Right ventricle myocardium inferior (tissue), 1 donor: ENCODE measurements around the gene SNRPA. TPM values are rescaled to one million over a fixed set of nuclear protein-coding genes. Genes with fewer than 3 reads are reported as not detected.
A peak's percentile ranks its signal among the peaks of the same experiment; 100 is the strongest.
"Not testable (repeated sequence)": the region's sequence is repeated elsewhere in the genome, so short reads cannot be mapped to it uniquely, and the experiment has no call there.

Source experiments
- ATAC-seq: fragments of 200-7000 bp; cut with Tn5 transposase; one replicate; pipeline ENCODE4 v1.9.1; 2020; ENCODE audit warnings: mild to moderate bottlenecking, moderate library complexity
- DNase-seq: peaks from one replicate; pipeline ENCODE4 v3.0.0; 2021; ENCODE audit errors: missing footprints
- intact Hi-C: fragments of 100-400 bp; cut with DNase I; formaldehyde crosslinking; loops from one replicate; pipeline ENCODE4 v1.11.0; 2022
- total RNA-seq: library from RNA; stranded (reverse); fragmentation: NEBNext Ultra II Directional; extraction: Animal tissue kit (Norgen Biotek cat#: 25700); gene quantifications from one replicate; pipeline ENCODE4 v1.2.1, GENCODE V29; 2021
- donor health status: DM: no; HTN: yes; CAD: no; lungs with severe emphysema.

SNRPA gene
- total RNA-seq, 1 donor from 2014 or later, result 32.4 TPM

GRCh38 chr19:40717880-40718773 is 32.9 kb upstream of the SNRPA start:
- DNase-seq (peak; percentile 74), ATAC-seq (no peak)
- intact Hi-C loops, result loop anchor here (2.0 to 10.0 kb wide), 4 partner anchors 33 to 293 kb away; partner anchors contain the start of genes ACTMAP, EGLN2, LTBP4 and SERTAD1

- no peak for ATAC-seq
- peak; percentile 79 for DNase-seq
- intact Hi-C loops, result loop anchor here (5.0 to 10.0 kb wide), 2 partner anchors 117 to 294 kb away; partner anchors contain the start of genes LTBP4 and SERTAD1
Measured at GRCh38 chr19:40718774-40719391, 32.1 kb upstream of the SNRPA start.

GRCh38 chr19:40719414-40719894 is 31.5 kb upstream of the SNRPA start:
- intact Hi-C loops, result loop anchor here (5.0 to 10.0 kb wide), 2 partner anchors 117 to 295 kb away; partner anchors contain the start of genes LTBP4 and SERTAD1
- no peak for ATAC-seq
- DNase-seq, result no peak

- DNase-seq (peak; percentile 33), ATAC-seq (no peak)
- intact Hi-C loops, result no loop called here
Measured at GRCh38 chr19:40721140-40721486, 29.9 kb upstream of the SNRPA start.

GRCh38 chr19:40721936-40722661 is 28.9 kb upstream of the SNRPA start:
- no peak for ATAC-seq
- intact Hi-C loops, result no loop called here
- peak; percentile 31 for DNase-seq

GRCh38 chr19:40723661-40724254 is 27.2 kb upstream of the SNRPA start:
- DNase-seq (no peak), ATAC-seq (no peak)
- intact Hi-C loops, result no loop called here

GRCh38 chr19:40724315-40724714 is 26.7 kb upstream of the SNRPA start:
- DNase-seq (no peak), ATAC-seq (no peak)
- intact Hi-C loops, result no loop called here

GRCh38 chr19:40724855-40725254 is 26.1 kb upstream of the SNRPA start:
- ATAC-seq, result no peak
- intact Hi-C loops, result no loop called here
- DNase-seq, result no peak

- no peak for ATAC-seq
- intact Hi-C loops, result no loop called here
- no peak for DNase-seq
Measured at GRCh38 chr19:40726279-40726678, 24.7 kb upstream of the SNRPA start.

GRCh38 chr19:40730065-40730464 is 20.9 kb upstream of the SNRPA start:
- intact Hi-C loops, DNase-seq, ATAC-seq: not testable (repeated sequence)

- DNase-seq, result peak; percentile 8
- ATAC-seq, intact Hi-C loops: not testable (repeated sequence)
Measured at GRCh38 chr19:40732304-40732703, 18.7 kb upstream of the SNRPA start.

- peak; percentile 43 for DNase-seq
- no peak for ATAC-seq
- intact Hi-C loops, result no loop called here
Measured at GRCh38 chr19:40733149-40733548, 17.9 kb upstream of the SNRPA start.

- intact Hi-C loops, result no loop called here
- DNase-seq (peak; percentile 44), ATAC-seq (no peak)
Measured at GRCh38 chr19:40735013-40735771, 15.8 kb upstream of the SNRPA start.

- intact Hi-C loops, result no loop called here
- ATAC-seq (no peak), DNase-seq (peak; percentile 42)
Measured at GRCh38 chr19:40736661-40737060, 14.3 kb upstream of the SNRPA start.

GRCh38 chr19:40737102-40737644 is 13.8 kb upstream of the SNRPA start:
- intact Hi-C loops, result no loop called here
- DNase-seq, result peak; percentile 71
- ATAC-seq, result peak; percentile 35

- intact Hi-C loops, result no loop called here
- ATAC-seq, result no peak
- DNase-seq, result peak; percentile 53
Measured at GRCh38 chr19:40739030-40739839, 11.8 kb upstream of the SNRPA start.
